Coronary artery (tissue), 2 donors: ENCODE measurements around the gene SLC25A39.

Experiments used
- DNase-seq: peaks from one replicate; pipeline ENCODE4 v3.0.0-alpha.2; 2017; ENCODE audit warnings: low spot score
- H3K27ac ChIP-seq, 2 donors: fragments of 200-600 bp; sonication (generic); one replicate each; pipeline ENCODE4 v1.5.1; 2016 to 2019
- H3K4me3 ChIP-seq: fragments of 200-600 bp; sonication (generic); 2 replicates; pipeline ENCODE4 v1.5.1; 2016; ENCODE audit warnings: mild to moderate bottlenecking, moderate library complexity
- TF ChIP-seq, protein P1 (sequence below): fragments of 200-600 bp; sonication (generic); IDR thresholded peaks from one replicate; pipeline ENCODE4 v1.5.1; 2019; ENCODE audit warnings: antibody characterized with exemption

SLC25A39 gene

DNA sequence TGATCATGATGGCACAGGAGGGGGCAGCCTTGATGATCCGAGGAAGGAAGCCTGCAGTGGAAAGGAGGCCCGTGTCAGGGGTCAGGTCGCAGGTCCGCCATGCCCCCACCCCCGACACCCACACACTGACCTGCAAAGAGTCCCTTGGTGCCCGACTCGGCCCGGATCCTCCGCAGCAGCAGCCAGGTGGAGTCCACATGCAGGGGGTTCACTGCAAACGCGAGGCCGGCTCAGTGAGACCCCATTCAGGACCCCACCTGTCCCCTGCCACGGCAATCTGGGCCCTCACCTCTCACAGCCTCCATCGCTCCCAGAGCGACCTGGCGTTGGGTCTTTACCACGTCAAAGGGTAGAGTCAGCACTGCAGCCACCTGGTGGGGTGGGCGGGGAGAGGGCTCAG lies 4.6 kb downstream of the SLC25A39 start:
- H3K4me3 ChIP-seq = no peak overlapping the region
- TF ChIP-seq, protein P1, sequence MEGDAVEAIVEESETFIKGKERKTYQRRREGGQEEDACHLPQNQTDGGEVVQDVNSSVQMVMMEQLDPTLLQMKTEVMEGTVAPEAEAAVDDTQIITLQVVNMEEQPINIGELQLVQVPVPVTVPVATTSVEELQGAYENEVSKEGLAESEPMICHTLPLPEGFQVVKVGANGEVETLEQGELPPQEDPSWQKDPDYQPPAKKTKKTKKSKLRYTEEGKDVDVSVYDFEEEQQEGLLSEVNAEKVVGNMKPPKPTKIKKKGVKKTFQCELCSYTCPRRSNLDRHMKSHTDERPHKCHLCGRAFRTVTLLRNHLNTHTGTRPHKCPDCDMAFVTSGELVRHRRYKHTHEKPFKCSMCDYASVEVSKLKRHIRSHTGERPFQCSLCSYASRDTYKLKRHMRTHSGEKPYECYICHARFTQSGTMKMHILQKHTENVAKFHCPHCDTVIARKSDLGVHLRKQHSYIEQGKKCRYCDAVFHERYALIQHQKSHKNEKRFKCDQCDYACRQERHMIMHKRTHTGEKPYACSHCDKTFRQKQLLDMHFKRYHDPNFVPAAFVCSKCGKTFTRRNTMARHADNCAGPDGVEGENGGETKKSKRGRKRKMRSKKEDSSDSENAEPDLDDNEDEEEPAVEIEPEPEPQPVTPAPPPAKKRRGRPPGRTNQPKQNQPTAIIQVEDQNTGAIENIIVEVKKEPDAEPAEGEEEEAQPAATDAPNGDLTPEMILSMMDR = no peak
- DNase-seq = no peak
- H3K27ac ChIP-seq = no peak overlapping the region

DNA sequence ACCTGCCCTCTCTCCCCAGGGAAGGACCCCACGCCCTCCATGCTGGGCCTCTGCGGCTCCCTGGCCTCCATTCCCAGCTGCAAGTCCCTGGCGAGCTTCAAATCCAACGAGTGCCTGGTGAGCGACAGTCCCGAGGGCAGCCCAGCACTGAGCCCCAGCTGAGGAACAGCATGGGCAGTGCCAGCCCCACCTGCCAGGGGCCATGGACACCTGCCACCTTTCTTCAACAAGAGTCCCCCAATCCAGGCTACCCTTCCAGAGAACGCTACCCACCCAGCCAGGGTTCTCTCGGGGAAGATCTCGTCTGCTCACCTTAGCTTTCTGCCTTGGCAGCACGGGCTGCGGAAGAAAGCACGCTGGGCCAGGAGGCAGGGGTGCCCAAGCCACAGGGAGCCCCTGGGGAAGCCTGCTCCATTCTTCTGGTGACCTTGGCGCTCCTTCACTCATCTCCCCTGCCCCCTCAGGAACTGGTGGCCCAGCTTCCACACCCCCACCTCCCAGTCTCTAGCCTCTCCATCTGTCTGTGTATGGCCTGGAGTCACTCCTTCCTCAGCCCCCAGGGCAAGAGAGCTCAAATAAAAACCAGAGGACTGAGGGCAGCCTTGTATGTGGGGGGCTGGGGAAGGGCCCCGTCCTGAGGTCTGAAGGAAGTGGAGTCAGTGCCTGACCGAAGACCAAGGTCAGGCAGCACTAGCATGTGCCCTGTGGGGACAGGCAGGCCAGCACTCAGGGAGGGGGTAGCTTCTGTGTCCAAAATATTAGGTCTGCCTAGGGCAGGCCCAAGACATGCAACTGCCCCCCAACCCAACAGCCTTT lies 6.3 kb downstream of the SLC25A39 start:
- no peak overlapping the region for H3K4me3 ChIP-seq
- TF ChIP-seq, protein P1 = no peak
- DNase-seq = no peak
- no peak overlapping the region for H3K27ac ChIP-seq

DNA sequence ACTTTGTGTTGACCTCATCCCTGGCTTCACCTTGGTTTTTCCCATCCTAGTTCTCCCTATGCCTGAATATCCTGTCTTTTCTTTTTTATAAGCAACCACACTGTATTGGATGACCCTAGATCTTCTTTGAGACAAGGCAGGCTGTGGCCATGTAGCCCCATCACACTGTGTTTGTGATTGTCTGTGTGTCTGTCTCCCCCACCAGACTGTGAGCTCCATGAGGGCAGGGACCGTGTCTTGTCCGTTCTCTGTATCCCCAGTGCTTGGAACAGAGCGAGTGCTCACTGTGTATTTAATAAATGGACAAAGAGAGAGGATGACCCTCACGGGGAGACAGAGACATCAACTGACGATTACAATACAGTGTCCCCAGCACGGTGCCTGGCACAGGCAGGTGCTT lies 7.1 kb downstream of the SLC25A39 start:
- Histone ChIP-seq H3K27ac (no peak overlapping the region), H3K4me3 (no peak overlapping the region)
- TF ChIP-seq, protein P1 = no peak
- no peak for DNase-seq

DNA sequence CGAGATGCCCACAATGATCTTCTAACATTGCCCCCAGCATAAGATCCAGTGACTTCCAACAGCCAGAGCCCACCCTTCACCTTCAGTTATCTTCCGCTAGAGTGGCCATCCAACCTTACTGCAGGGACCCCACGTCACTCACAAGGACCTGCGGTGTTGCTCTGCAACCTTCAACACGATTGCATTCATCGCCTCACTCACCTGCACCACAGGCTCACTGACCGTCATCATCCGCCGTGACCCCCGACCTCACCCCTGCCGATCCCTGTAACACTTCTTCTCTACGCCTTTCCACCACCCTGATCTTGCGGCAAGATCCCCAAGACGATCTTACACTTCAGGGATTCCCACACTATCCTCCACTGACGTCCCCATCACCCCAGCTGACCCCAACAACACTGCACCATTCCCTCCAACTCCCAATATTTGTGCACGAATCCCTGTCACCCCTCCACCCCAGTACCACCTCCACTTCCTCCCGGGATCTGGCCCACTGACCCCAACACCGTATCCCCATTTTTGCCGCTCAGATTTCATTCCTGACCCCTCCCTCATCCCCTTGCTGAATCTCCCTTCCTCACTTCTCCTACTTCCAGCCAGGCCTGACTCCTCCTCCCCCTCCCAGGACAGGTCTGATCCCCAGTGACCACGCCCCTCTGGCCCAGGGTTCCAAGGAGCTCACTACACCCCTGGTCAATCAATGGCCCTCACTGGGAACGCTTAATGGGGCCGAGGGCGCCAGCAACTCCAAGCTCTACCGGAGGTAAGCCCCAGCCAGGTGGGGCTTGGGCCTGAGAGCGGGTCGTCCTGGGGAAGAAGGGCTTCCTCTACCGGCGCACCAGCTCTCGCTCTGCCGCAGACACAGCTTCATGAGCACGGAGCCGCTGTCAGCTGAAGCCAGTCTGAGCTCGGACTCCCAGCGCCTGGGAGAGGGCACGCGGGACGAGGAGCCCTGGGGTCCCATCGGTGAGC lies 8.6 kb downstream of the SLC25A39 start:
- DNase-seq = no peak
- peak overlapping the region; percentile 58 for H3K4me3 ChIP-seq
- TF ChIP-seq, protein P1 = no peak

DNA sequence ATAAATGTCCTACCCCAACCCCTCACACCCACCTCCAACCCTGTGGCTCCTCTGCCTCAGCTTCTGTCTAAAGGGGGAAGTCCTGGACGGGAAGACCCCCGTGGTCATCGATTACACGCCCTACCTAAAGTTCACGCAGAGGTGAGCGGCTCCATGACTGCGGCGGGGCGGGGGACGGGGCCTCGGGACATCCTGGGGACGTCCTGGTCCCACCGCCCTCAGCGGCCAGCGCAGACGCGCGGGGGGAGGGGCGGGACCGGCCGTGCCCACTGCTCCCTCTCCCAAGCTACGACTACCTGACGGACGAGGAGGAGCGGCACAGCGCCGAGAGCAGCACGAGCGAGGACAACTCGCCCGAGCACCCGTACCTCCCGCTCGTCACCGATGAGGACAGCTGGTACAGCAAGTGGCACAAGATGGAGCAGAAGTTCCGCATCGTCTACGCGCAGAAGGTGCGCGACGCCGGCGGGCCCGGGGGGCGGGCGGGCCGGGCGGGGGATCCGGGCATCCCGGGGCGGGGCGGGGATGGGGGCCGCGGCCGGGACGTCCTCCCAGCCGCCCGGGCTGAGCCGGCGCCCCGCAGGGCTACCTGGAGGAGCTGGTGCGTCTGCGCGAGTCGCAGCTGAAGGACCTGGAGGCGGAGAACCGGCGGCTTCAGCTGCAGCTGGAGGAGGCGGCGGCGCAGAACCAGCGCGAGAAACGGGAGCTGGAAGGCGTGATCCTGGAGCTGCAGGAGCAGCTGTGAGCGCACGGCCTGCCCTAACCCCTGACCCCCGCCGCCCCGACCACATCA lies 9.6 kb downstream of the SLC25A39 start:
- peak overlapping the region; percentile 58 for H3K4me3 ChIP-seq
- DNase-seq = no peak
- H3K27ac ChIP-seq = no peak overlapping the region
- TF ChIP-seq, protein P1 = no peak

More for the DNA sequence above, 8.6 kb downstream of the SLC25A39 start:
- no peak overlapping the region for H3K27ac ChIP-seq

DNA sequence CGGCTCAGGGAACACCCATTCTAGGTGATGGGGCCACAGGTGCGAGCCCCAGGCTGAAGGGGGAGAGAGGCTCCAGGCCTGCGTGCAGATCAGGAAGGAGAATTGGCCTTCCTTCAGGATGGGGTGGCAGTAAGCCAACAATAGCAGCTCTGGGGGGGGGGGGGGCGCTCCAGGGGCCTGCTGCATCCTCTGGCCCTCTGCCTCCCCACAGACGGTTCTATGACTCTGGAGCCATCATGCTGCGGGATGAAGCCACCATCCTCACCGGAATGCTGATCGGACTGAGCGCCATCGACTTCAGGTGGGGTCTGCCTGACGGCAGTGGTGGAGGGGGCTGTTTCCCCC lies 10.1 kb downstream of the SLC25A39 start:
- DNase-seq = no peak
- no peak overlapping the region for H3K27ac ChIP-seq
- TF ChIP-seq, protein P1 = no peak
- peak overlapping the region; percentile 58 for H3K4me3 ChIP-seq
